Activated CD4-positive, alpha-beta T cell treated with anti-CD3 and anti-CD28 coated beads, Interleukin-2, amount 50 U/mL, for 16 hours (primary cell): ENCODE results near the gene TMEM170B.

ENCODE experiments used
- DNase-seq: peaks from one replicate; pipeline ENCODE4 v3.0.0-alpha.2; 2020

The TMEM170B gene

DNA sequence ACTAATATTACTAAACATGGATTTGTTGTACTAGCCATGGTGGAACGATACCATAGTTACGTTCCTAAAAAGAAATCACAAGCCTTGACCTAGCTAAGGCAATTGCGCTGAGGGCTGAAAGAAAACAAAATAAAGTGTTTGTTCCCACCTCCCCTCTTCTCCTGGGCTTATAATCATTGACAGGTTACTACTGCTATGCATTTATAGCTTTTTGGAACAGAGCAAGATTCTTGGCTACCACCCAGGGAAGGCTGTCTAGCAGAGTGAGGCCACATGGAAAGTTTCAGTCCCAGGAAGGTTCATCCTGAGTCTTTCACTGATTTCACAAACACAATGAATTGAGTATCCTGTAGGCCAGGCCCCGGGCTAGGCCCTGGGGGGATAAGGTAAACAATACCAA is 84.6 kb downstream of the TMEM170B start:
- no peak for DNase-seq

DNA sequence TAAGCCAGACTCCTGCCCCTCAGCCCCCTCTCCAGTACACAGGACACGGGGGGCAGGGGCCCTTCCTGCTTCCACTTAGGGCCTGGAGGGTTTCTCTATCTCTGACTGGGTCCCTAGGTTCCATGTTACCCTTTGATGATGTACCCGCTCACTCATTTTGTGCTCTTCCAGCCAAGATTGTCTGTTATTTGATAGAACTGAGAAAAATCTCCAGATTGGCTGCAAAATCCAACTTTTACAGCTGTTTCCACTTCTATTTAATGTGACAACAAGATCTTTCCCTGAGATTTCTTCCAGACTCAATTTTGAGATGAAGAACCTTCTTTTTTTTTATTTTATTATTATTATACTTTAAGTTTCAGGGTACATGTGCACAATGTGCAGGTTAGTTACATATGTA is 85.7 kb downstream of the TMEM170B start:
- DNase-seq, result no peak

DNA sequence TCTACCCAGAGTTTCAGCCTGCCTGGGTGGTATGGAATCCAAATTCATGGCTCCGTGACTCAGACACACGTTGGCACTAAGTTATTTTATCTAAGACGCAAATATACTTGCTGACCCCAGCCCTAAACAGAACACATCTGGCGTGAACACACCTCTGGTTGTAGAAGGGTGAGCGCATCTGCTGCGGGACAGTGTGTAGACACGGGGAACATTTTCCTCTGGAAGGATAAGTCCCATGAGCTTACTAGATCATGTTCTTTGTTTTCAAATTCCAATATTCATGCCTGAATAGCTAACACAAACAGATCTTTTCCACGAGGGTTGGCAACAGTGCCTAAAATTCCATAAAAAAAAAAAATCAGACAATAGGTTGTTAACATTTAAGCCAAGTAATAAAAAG is 87.8 kb downstream of the TMEM170B start:
- DNase-seq, result no peak

DNA sequence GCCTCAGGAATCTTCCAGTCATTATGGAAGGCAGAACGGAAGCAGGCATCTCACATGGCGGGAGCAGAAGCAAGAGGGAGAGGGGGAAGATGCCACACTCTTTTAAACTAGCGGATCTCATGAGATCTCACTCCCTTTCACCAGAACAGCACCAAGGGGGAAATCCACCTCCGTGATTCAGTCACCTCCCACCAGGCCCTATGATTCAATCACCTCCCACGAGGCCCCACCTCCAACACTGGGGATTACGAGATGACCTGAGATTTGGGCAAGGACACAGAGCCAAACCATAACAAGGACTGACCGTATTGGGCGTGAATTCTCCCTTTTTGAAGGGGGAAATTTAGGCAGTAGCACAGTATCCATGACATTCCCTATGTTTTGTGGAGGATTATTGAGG is 88.8 kb downstream of the TMEM170B start:
- DNase-seq, result no peak

DNA sequence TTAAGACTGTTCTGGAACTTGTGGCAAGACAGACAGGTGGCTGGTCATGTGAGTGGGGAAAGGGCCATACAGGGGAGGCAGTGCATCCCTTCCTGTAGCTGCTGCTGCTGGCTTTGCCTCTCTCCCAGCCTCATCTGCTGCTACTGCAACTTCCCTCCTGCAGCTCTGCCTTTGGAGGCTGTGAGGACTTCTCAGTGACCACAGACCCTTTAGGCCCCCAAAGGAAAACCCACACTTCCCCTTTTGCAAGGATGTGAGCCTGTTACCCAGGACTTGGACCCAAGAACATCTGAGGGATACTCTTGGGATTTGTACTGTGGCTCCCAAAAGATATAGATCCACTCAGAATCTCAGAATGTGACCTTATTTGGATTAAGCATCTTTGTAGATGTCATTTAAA is 91.0 kb downstream of the TMEM170B start:
- DNase-seq, result no peak

DNA sequence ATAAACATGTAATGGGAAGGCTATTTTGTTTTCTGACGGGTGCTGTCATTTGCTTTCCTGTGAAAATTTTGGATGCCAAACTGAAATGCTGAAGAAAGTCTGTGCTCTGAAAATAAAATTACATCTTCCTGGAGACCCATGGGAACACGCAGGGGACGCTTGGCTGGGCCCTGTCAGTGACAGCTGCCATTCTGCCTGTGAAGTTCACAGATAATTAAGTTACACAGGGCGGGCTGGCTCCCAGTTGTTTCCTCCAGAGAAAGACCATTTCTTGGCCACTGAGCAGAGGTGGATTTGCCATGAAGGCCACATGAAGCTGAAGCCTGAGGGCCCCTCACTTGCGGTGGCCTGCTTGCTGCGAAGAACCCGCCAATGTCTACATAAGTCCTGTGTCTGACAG is 93.5 kb downstream of the TMEM170B start:
- DNase-seq, result no peak

DNA sequence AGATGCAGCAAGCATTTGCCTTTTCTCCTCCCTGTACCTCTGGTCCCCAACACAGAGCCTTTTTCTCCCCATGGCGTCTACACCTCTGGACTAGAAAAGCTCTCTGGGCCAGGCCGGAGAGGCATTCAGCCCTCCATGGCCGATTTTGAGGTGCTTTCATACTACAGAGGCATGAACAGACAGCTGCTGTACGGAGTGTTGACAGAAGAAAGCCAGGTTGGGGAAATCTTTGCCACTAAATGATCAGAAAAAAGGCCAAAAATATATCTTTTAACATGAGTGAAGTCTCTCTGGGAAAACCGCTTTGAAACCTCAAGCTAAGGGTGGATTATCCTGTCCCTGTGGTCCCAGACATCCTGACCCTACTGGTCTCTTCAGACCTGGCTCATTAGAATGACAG is 94.0 kb downstream of the TMEM170B start:
- DNase-seq, result no peak

DNA sequence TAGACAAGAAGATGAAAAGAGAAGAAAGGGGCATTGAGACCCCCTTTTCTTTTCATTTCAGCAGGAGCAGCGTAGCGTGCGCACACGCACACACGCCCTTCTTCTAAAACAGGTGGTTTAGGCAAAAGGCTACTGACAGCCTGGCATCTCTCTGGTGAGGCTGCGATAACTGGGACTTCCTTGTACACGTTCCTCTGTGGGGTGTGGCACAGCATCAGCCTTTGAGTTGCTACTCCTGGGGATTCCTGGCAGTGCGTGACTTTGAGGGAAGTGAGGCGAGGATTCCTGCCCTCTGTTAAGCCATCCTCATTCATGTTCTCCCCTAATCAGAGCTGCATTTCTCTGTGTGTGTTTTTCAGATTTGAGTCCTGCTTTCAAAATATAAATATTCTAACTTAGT is 94.7 kb downstream of the TMEM170B start:
- DNase-seq, result no peak

DNA sequence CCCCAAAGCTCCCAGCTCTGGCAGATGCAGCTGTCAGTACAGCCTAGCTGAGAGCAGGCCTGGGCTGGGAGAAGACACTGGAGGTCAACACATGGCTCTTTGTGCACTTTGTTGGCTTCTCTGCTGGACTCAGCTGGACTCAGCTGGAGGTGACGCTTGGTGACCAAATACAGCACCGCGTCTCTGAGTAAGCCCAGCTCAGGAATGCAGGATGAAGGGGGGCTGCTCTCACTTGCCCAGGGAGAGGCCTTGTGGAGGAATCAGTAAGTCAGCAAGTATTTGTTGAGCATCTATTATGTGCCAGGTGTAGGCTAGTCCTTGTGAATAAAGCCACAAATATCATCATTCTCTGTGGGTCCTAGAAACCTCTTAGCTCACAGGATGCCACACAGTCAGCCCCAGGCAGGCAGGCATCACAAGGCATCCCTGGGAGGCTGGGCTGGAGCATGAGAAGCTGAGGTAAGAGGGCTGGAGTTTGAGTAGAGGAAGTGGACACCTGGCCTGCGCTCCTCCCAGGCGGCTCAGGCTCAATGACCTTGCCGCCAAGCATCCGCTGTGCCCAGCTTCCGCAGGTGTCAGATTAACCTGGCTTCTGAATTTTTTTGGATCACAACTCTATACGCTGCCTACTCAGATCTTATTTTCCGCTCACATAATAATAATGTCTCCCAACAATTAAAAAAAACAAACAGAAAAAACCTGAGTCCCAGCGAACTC is 95.4 kb downstream of the TMEM170B start:
- no peak for DNase-seq
